ENCODE measurements around the gene CTBP1.
A peak's percentile ranks its signal among the peaks of the same experiment; 100 is the strongest.

The CTBP1 gene

GRCh38 chr4:1250527-1250812 lies 1.5 kb upstream of the CTBP1 start:
- no peak for DNase-seq (ENCODE audit: low read depth in 2 of 2)

DNA sequence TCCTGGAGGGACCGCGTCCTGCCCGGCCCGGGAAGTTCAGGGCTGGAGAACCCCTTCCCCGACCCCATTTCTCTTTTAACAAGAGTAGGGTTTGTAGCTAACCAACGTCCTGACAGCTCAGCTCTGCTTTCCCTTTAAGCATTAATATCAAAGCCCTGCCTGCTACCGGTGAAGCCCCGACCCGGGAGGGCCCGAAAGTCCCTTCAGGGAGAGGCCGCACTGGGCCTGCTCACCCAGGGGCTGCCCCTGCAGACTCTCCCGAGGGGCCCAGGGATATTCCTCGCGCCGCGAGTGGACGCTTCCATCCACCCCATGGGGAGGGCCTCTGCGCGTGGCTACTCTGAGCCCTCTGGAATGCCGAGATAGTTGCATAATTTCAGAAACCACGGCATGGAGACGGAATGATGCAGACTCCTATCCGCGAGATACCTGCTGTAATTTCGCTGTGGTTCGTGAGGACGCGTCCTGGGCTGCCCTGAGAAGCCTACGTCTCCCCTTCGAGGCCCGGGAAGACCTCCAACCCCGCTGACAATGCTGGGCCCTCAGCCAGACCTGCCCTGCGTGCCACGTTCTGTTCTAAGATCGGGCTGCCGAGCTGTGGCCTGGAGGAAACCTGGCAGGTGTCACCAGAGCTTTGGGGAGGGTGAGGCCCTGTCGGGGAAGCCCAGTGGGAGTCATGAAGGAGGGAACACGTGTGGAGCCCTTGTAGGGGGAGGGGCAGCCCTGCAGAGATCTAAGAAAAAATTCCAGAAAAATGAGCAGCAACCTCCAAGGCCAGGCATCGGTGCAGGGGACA lies 999 bp upstream of the CTBP1 start:
- DNase-seq (ENCODE audit: low read depth in 2 of 2): no peak

DNA sequence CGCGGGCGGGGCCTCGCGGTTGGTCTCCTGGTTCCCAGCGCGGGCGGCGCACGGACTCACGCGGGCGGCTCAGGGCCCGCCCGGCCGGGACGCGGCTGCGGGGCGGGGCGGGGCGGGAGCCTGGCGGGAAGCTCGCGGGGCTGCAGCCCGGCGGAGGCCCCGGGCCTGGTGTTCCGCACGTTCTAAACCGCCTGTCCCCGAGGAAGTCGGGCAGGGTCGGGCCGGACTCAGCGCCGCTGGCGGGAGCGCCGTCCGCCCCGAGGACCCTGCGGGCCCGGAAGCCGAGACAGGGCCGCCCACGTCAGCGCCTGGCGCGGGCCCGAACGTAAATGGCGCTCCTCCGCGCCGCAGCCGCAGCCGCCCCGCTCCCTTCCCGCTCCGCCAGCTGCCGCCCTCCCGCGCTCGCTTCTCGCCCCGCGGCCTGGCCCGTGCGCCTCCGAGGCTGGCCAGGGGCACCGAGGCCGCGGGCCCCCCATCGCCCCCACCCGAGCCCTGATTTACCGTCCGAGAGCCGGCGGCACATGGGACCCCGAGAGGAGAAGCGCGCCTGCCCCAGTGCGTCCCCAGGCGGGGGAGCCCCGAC lies 309 bp upstream of the CTBP1 start:
- DNase-seq (ENCODE audit: low read depth in 2 of 2): peak; percentile 81

GRCh38 chr4:1247864-1248244 lies 1.1 kb downstream of the CTBP1 start:
- no peak for DNase-seq (ENCODE audit: low read depth in 2 of 2)

- no peak for DNase-seq (ENCODE audit: low read depth in 2 of 2)
Observed at GRCh38 chr4:1246901-1247863, 1.7 kb downstream of the CTBP1 start.

GRCh38 chr4:1246111-1246881 lies 2.6 kb downstream of the CTBP1 start:
- no peak for DNase-seq (ENCODE audit: low read depth in 2 of 2)

GRCh38 chr4:1245481-1246051 lies 3.4 kb downstream of the CTBP1 start:
- no peak for DNase-seq (ENCODE audit: low read depth in 2 of 2)

DNA sequence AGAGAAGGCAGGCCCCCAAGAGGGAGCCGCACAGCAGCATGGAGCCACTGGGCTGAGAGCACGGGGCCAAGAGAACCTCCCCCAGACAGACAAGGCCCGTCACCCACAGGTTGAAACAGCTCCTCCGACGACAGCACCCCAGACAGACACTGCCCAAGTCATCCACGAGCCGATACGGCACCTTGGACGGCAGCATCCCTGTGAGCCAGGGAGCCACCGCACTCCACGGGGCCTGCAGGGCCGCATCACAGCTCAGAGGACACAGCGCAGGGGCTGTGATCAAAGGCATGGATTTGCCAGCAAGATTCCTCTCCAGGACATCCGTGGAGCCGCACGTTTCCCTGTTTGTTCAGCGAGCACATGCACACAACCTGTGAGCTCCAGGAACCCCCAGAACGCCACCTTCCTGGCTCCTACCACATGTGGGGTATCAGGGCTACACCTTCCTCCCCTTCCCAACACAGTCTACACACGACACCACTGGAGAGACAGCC lies 3.9 kb downstream of the CTBP1 start:
- DNase-seq (ENCODE audit: low read depth in 2 of 2): no peak

DNA sequence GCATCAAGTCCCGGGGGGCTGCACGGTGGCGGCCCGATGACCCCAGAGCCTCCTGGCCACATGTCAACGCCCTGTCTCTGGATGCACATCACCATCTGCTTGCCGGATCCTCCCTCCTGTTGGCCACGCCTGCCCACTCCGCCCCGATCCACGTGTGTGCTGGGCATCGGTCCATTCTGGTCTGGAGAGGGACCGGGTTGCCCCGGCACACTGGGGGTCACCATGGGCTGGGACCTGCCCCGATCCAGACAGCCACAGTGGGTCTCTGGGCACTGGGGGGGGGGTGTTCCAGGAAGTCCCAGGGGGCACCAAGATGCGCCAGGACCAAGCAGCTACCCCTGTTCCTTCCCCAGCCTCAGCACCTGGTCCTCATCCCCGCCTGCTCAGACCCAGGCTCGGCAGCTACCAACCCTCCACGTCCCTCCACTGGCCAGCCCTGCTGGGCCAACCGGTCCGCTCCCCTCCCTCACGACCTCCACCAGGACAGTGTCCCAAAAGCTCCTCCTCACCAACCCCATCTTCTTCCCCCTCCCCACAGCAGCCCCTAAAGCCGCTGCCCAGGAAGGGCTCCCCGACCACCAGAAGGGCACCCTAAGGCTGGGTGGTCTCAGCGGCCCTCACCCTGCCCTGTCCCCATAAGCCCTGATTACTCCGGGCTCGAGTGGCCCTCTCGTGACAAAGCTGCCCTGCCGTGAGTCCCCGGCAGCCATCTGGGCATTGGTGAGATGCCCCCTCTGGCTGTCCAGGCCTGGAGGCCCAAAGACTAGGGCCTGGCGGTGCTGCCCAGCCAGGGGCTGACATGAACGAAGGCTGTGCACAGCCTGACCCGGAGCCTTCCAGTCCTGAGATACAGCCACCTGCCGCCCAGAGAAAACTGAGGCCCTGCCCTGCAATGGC lies 4.6 kb downstream of the CTBP1 start:
- no peak for DNase-seq (ENCODE audit: low read depth in 2 of 2)

DNA sequence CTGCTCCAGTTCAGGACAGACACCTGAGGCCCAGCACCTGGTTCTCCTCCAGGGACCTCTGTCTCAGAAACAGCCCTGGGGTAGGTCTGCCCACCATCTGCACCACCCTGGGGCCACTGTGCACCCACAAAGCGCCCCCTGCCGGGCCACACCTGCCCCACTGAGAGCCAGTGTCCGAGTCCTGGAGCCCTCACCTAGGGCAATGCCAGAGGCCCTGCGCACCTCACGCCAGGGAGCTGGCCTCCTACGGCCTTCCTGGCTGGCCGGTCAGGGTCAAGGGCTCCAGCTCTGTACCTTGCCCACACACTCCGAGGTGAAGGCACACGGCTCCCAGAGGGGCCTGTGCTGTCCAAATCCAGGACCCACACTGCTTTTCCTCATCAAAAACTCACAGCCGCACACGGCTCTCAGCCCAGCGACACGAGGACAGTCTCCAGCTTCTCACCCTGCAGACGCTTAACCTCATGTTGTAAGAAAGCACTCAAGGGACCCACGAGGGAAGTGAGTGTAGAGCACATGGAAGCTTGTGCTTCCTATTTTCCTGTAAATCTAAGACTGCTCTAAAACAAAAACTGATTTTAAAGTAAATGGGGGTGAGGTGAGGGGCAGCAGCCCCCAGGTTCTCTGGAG lies 5.4 kb downstream of the CTBP1 start:
- no peak for DNase-seq (ENCODE audit: low read depth in 2 of 2)

GRCh38 chr4:1242506-1243450 lies 6.2 kb downstream of the CTBP1 start:
- no peak for DNase-seq (ENCODE audit: low read depth in 2 of 2)

- no peak for DNase-seq (ENCODE audit: low read depth in 2 of 2)
Observed at GRCh38 chr4:1241936-1242505, 6.9 kb downstream of the CTBP1 start.

DNA sequence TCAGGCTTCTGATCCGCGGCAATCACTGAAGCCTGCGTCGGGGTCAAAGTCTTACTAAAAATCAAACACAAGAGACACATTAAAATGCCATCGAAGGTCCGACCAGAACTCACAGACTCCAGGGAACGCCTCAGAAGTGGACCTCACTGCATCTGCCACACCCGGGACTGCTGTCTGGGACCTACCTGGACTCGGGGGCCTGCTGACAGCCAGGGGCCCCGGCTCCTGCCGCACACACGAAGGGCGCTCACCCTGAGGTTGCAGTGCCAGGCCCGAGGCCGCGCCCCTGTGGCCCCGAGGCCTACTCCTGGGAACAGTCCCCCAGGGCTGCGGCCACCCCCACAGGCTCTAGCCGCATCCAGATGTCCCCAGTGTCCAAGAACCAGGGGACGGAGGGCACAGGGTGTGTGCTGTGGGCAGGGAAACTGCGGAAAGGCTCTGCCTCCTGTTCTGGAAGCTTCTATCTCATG lies 7.4 kb downstream of the CTBP1 start:
- DNase-seq (ENCODE audit: low read depth in 2 of 2): no peak

DNA sequence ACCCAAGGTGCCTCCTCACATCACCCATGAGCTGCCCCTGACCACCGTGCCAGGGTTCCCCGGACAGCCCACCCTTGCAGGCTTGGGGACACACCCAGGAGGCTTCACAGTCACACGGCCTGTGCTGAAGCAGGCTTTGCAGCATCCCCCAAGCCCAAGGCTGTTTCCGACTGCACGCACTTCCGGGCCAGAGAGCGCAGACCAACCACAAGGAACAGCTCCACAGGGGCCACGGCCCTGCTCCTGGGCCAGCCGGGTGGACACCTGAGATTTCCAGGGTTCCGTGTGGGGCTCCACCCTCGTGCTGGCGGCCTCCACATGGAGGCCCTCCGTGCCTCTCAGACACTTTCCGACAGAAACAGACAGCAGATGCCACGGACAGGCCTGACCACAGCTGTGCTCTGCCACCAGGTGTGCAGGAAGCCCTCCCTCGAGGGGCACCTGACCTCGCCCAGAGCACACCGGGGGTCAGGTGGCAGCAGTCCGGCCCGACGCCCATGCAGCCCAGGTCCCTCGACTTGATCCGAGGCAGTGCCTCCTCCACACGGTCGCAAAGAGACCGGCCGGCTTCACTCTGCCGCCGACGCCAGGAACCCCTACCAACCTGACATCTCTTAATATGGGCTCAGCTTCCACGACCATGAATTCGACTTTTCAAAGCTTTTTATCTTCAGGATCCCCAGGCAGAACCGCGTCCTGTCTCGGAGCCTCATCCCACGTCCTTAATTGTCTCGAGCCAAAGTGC lies 8.0 kb downstream of the CTBP1 start:
- DNase-seq (ENCODE audit: low read depth in 2 of 2): no peak

- DNase-seq (ENCODE audit: low read depth in 2 of 2): no peak
Observed at GRCh38 chr4:1239950-1240307, 9.0 kb downstream of the CTBP1 start.

DNA sequence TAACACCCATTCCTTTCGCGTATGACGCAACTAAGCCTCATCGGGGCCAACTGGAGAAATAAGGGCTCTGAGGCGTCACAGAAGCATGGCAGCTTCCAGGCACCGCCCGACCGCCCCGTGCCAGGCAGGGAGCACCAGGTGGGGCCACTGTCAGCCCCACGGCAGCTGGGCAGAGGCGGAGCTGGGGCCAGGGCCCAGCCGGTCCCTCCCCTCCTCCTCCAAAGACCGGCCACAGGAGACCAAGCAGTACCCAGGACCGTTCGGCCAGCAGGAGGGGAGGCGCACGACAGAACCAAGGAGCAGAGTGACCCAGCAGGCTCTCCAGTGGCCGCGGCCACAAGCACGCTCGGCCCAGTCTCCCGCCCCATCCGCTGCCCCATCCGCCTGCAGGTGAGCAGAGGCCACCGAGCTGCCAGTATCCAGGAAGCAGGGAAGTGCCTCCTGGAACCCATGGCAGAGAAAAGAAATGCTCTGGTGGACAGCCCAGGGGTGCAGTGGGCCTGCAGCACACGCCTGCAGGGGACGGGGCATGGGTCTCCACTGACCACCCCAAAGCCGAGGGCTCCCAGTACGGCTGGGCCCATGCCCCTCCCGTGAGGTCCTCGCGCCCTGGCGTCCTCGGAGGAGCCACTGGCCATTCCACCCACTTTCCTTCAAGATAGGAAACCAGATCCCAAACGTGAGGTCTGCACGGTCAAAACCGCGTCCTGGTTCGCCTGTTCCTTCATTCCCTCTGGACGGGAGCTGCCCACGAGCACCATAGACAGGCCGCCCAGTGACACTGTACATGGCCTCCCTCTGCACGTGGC lies 9.6 kb downstream of the CTBP1 start:
- DNase-seq (ENCODE audit: low read depth in 2 of 2): no peak

- no peak for DNase-seq (ENCODE audit: low read depth in 2 of 2)
Observed at GRCh38 chr4:1238676-1239000, 10.3 kb downstream of the CTBP1 start.

Measured in fibroblast of skin of left quadriceps (primary cell).